OCI-LY1 (cell line): ENCODE measurements around the gene ABCC4.
"Not testable (repeated sequence)": the region's sequence is repeated elsewhere in the genome, so short reads cannot be mapped to it uniquely, and the experiment has no call there.

Source experiments
- H2AFZ ChIP-seq: fragments of 200-600 bp; sonication (generic), shearing (Covaris generic); 2 replicates; pipeline ENCODE4 v1.6.0; 2014; ENCODE audit warnings: antibody characterized with exemption, mild to moderate bottlenecking, low read length
- H3F3A ChIP-seq: fragments of 200-600 bp; sonication (generic), shearing (Covaris generic); 2 replicates; pipeline ENCODE4 v1.6.0; 2014; ENCODE audit warnings: mild to moderate bottlenecking, antibody characterized with exemption, low read length, moderate library complexity; ENCODE audit not compliant: insufficient read depth
- H3K27ac ChIP-seq: fragments of 200-600 bp; sonication (generic); 2 replicates; pipeline ENCODE4 v1.5.1; 2014; ENCODE audit warnings: low read length, mixed run types, mild to moderate bottlenecking, low read depth; ENCODE audit not compliant: poor library complexity, severe bottlenecking
- H3K27me3 ChIP-seq: fragments of 200-600 bp; sonication (generic); 2 replicates; pipeline ENCODE4 v1.6.0; 2014; ENCODE audit warnings: antibody characterized with exemption, mild to moderate bottlenecking, low read length, moderate library complexity; ENCODE audit not compliant: insufficient read depth
- H3K36me3 ChIP-seq: fragments of 200-600 bp; sonication (generic); 2 replicates; pipeline ENCODE4 v1.6.1; 2014; ENCODE audit warnings: mild to moderate bottlenecking, antibody characterized with exemption, low read length, moderate library complexity, mixed read lengths; ENCODE audit not compliant: insufficient read depth
- H3K4me1 ChIP-seq: fragments of 200-600 bp; sonication (generic); 2 replicates; pipeline ENCODE4 v1.5.1; 2014; ENCODE audit warnings: mild to moderate bottlenecking, low read length, moderate library complexity; ENCODE audit not compliant: insufficient read depth, severe bottlenecking
- H3K4me2 ChIP-seq: fragments of 200-600 bp; sonication (generic), shearing (Covaris generic); 2 replicates; pipeline ENCODE4 v1.6.1; 2014; ENCODE audit warnings: low read length
- H3K4me3 ChIP-seq: fragments of 200-600 bp; sonication (generic); 2 replicates; pipeline ENCODE4 v1.5.1; 2014; ENCODE audit warnings: low read length, low read depth, mild to moderate bottlenecking, mixed read lengths; ENCODE audit not compliant: poor library complexity, severe bottlenecking
- H3K79me2 ChIP-seq: fragments of 200-600 bp; shearing (Covaris generic); 2 replicates; pipeline ENCODE4 v1.6.1; 2016; ENCODE audit warnings: mixed run types, low read length, mixed read lengths; ENCODE audit not compliant: insufficient read depth
- H3K9ac ChIP-seq: fragments of 200-600 bp; sonication (generic), shearing (Covaris generic); 2 replicates; pipeline ENCODE4 v1.6.1; 2014; ENCODE audit warnings: mild to moderate bottlenecking, low read length, mixed read lengths
- H3K9me2 ChIP-seq: fragments of 200-600 bp; sonication (generic), shearing (Covaris generic); 2 replicates; pipeline ENCODE4 v1.6.1; 2014; ENCODE audit warnings: low read depth, mild to moderate bottlenecking, low read length, mixed read lengths
- H3K9me3 ChIP-seq: fragments of 200-600 bp; shearing (Covaris generic); 2 replicates; pipeline ENCODE4 v1.6.1; 2014; ENCODE audit warnings: low read length, mixed read lengths
- H4K20me1 ChIP-seq: fragments of 200-600 bp; sonication (generic), shearing (Covaris generic); 2 replicates; pipeline ENCODE4 v1.6.0; 2016; ENCODE audit warnings: mild to moderate bottlenecking, low read length; ENCODE audit not compliant: insufficient read depth
- CTCF ChIP-seq: fragments of 200-600 bp; sonication (generic), shearing (Covaris generic); IDR thresholded peaks from 2 replicates; pipeline ENCODE4 v1.5.1; 2017; ENCODE audit warnings: mild to moderate bottlenecking, antibody characterized with exemption, low read length, moderate library complexity, mixed read lengths
- EZH2 ChIP-seq: fragments of 200-600 bp; sonication (generic), shearing (Covaris generic); IDR thresholded peaks from 2 replicates; pipeline ENCODE4 v1.8.0; 2017; ENCODE audit warnings: borderline replicate concordance, mixed run types, mild to moderate bottlenecking, antibody characterized with exemption, low read length, moderate library complexity, mixed read lengths

The ABCC4 gene

DNA sequence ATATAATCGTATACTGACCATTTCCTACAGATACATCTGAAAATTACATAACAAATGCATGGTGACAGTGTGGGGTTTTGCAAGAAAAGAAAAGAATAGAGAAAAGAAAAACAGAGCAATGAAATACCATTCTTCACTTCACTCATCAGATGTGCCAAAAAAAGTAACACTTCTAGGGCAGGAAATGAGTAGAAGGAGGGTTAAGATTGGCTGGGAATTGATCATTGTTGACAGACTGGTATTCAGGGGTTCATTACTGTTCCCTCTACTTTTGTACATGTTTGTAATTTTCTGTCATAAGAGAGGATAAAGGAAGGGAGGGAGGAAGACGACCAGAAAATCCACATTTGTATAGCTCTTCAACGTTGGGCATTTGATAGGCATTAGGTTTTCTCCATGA, 31.5 kb downstream of the ABCC4 start:
- H3K27me3 ChIP-seq = no peaks in the 10 kb centered on the region
- no peaks in the 10 kb centered on the region for H3K9me3 ChIP-seq
- no peaks in the 10 kb centered on the region for H3F3A ChIP-seq
- peaks cover 8% of the 10 kb centered on the region for H3K4me1 ChIP-seq
- H4K20me1 ChIP-seq = no peaks in the 10 kb centered on the region
- H3K36me3 ChIP-seq = peaks cover 29% of the 10 kb centered on the region
- no peak overlapping the region for H3K9ac ChIP-seq
- H2AFZ ChIP-seq = no peak overlapping the region
- no peak overlapping the region for H3K4me2 ChIP-seq
- H3K79me2 ChIP-seq = no peaks in the 10 kb centered on the region; the same call in 1 of the 2 replicates
- H3K9me2 ChIP-seq = no peaks in the 10 kb centered on the region
- no peak overlapping the region for H3K27ac ChIP-seq
- H3K4me3 ChIP-seq = no peak overlapping the region
- no peak for TF ChIP-seq EZH2
- no peak for TF ChIP-seq CTCF

DNA sequence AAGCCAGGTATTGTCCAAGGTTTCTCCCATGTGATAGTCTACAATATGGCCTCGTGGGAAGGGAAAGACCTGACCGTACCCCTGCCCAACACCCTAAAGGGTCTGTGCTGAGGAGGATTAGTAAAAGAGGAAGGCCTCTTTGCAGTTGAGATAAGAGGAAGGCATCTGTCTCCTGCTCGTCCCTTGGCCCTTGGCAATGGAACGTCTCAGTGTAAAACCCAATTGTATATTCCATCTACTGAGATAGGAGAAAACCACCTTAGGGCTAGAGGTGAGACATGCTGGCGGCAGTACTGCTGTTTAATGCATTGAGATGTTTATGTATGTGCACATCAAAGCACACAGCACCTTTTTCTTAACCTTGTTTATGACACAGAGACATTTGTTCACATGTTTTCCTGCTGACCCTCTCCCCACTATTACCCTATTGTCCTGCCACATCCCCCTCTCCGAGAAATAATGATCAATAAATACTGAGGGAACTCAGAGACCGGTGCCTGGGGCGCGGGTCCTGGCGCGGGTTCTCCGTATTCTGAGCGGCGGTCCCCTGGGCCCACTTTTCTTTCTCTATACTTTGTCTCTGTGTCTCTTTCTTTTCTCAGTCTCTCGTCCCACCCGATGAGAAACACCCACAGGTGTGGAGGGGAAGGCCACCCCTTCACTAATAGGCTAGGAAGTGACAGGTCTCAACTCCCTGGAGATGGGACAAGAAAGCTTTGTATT, 32.7 kb downstream of the ABCC4 start:
- not testable (repeated sequence) for H3K4me2 ChIP-seq, H3F3A ChIP-seq, H4K20me1 ChIP-seq, H3K27ac ChIP-seq, H3K4me3 ChIP-seq, H3K27me3 ChIP-seq, H2AFZ ChIP-seq, H3K79me2 ChIP-seq, H3K9me3 ChIP-seq, H3K4me1 ChIP-seq, H3K9me2 ChIP-seq, H3K9ac ChIP-seq
- H3K36me3 ChIP-seq = peaks cover 29% of the 10 kb centered on the region

- no peak overlapping the region for H3K27ac ChIP-seq
- no peaks in the 10 kb centered on the region for H3K27me3 ChIP-seq
- no peak overlapping the region for H3K4me3 ChIP-seq
- no peaks in the 10 kb centered on the region; the same call in 1 of the 2 replicates for H3K79me2 ChIP-seq
- H2AFZ ChIP-seq = no peak overlapping the region
- TF ChIP-seq CTCF (no peak), EZH2 (no peak)
- H3K9me3 ChIP-seq = no peaks in the 10 kb centered on the region
- peaks cover 8% of the 10 kb centered on the region for H3K4me1 ChIP-seq
- no peaks in the 10 kb centered on the region for H3K9me2 ChIP-seq
- H3F3A ChIP-seq = no peaks in the 10 kb centered on the region
- no peak overlapping the region for H3K4me2 ChIP-seq
- no peak overlapping the region for H3K9ac ChIP-seq
- peaks cover 29% of the 10 kb centered on the region for H3K36me3 ChIP-seq
- no peaks in the 10 kb centered on the region for H4K20me1 ChIP-seq
These were observed 33.4 kb downstream of the ABCC4 start for GRCh38 chr13:95267662-95268342.

GRCh38 chr13:95264225-95264624, 37.0 kb downstream of the ABCC4 start:
- no peak overlapping the region for H3K27ac ChIP-seq
- no peaks in the 10 kb centered on the region for H3K79me2 ChIP-seq

More at GRCh38 chr13:95264225-95264624, 37.0 kb downstream of the ABCC4 start:
- Histone ChIP-seq H3K36me3 (peaks cover 29% of the 10 kb centered on the region), H3F3A (no peaks in the 10 kb centered on the region), H4K20me1 (no peaks in the 10 kb centered on the region), H3K27me3 (no peaks in the 10 kb centered on the region), H3K4me3 (no peak overlapping the region), H3K9ac (no peak overlapping the region), H3K9me3 (no peaks in the 10 kb centered on the region), H3K4me2 (no peak overlapping the region), H2AFZ (no peak overlapping the region), H3K4me1 (no peaks in the 10 kb centered on the region), H3K9me2 (no peaks in the 10 kb centered on the region)
- no peak for TF ChIP-seq EZH2
- no peak for TF ChIP-seq CTCF
